ENCODE measurements around the gene TERF2IP. TPM values are rescaled to one million over a fixed set of nuclear protein-coding genes. Genes with fewer than 3 reads are reported as not detected.

The TERF2IP gene
- total and polyA plus RNA-seq, 9 donors, result 66.6 to 122 (median 83.7) TPM

DNA sequence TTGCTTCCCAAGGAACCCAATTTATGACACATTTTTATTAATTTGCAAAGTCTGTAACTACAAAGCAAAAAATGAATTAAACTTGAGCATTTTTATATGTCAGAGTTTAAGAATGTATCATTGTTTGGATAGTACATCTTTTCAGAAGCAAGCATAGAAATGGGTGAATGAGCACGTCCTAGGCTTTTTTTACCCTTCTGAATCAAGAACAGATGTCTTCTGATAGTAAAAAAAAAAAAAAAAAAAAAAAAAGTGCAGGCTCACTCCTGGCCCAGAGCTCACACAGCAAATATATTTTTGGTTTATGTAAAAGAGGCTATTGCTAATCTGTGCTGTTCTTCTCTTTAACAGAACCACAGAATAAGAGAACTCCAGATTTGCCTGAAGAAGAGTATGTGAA is 6.3 kb downstream of the TERF2IP start:
- TF ChIP-seq POLR2A (IDR thresholded peaks at IDR 0.05), result no peak
- TF ChIP-seq, protein P1, sequence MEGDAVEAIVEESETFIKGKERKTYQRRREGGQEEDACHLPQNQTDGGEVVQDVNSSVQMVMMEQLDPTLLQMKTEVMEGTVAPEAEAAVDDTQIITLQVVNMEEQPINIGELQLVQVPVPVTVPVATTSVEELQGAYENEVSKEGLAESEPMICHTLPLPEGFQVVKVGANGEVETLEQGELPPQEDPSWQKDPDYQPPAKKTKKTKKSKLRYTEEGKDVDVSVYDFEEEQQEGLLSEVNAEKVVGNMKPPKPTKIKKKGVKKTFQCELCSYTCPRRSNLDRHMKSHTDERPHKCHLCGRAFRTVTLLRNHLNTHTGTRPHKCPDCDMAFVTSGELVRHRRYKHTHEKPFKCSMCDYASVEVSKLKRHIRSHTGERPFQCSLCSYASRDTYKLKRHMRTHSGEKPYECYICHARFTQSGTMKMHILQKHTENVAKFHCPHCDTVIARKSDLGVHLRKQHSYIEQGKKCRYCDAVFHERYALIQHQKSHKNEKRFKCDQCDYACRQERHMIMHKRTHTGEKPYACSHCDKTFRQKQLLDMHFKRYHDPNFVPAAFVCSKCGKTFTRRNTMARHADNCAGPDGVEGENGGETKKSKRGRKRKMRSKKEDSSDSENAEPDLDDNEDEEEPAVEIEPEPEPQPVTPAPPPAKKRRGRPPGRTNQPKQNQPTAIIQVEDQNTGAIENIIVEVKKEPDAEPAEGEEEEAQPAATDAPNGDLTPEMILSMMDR (IDR thresholded peaks at IDR 0.05), result no peak
- TF ChIP-seq EP300 (IDR thresholded peaks at IDR 0.05), result no peak
- Histone ChIP-seq H3K27ac (no peak overlapping the region), H3K36me3 (no peaks in the 10 kb centered on the region), H3K9me3 (no peaks in the 10 kb centered on the region), H3K27me3 (no peaks in the 10 kb centered on the region), H3K4me1 (ENCODE audit: insufficient read depth) (peaks cover 6% of the 10 kb centered on the region), H3K4me3 (no peak overlapping the region)
- DNase-seq, result no peak
- WGBS, 3 donors, result 63 to 75% (median 66%) methylated on average over 1 of the region's 1 CpG
- intact Hi-C loops (cut with DNase I), result loop anchor here in 1 of 4 donors (10.0 kb wide), 1 partner anchor 91 kb away; no protein-coding TSS in a partner anchor

DNA sequence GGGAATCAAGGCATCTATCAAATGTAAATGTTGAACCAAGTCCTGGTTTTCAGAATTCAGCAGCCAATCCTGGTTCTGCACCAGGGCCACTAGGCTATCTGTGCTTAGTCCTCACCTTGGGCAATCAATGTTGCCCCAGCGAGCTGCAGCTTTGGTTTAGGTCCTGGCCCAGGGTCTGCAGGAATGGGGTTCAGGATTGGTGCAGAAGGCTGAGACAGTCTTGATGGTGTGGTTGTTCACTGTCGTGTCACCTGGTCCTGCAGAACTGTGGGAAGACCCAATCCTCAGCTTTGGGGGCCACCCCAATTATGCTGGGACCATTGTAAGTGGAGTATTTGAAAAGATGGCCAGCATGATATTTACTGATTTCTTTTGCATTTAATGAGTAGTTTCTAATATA is 10.6 kb downstream of the TERF2IP start:
- Histone ChIP-seq H3K27me3 (no peaks in the 10 kb centered on the region), H3K27ac (no peak overlapping the region), H3K4me3 (no peak overlapping the region), H3K36me3 (no peaks in the 10 kb centered on the region), H3K4me1 (ENCODE audit: insufficient read depth) (no peaks in the 10 kb centered on the region), H3K9me3 (no peaks in the 10 kb centered on the region)
- intact Hi-C loops (cut with DNase I), result loop anchor here in 1 of 4 donors (10.0 kb wide), 1 partner anchor 87 kb away; no protein-coding TSS in a partner anchor
- no peak for DNase-seq
- WGBS, 3 donors, result 76 to 93% (median 90%) methylated on average over 2 of the region's 2 CpGs
- TF ChIP-seq, protein P1 (IDR thresholded peaks at IDR 0.05), result no peak
- TF ChIP-seq POLR2A (IDR thresholded peaks at IDR 0.05) (no peak), EP300 (IDR thresholded peaks at IDR 0.05) (no peak)

DNA sequence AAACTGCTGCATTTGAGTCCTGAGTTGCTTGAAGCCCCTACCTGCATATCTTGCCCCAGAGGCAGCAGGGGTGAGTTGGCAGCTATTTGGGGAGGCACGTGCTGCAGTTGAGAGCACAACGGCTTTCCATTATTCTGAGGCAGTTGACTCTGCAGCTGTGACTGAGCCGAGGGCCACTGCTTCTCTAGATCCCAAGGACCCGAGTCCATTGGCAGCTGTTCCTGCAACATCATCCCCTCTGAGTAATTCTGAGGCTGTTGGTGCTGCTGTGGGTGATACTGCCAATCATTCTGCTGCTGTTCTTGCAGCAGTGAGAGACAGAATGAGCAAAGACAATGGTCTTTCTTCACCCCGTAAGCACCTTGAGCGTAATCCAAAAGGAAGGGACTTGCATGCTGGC is 12.7 kb downstream of the TERF2IP start:
- no peaks in the 10 kb centered on the region for H3K4me1 ChIP-seq (ENCODE audit: insufficient read depth)
- no peak overlapping the region for H3K4me3 ChIP-seq
- H3K27me3 ChIP-seq, result no peaks in the 10 kb centered on the region
- no peak overlapping the region for H3K27ac ChIP-seq
- no peaks in the 10 kb centered on the region for H3K9me3 ChIP-seq
- DNase-seq, result no peak
- TF ChIP-seq POLR2A (IDR thresholded peaks at IDR 0.05), result no peak
- TF ChIP-seq, protein P1 (IDR thresholded peaks at IDR 0.05), result no peak
- no peak for TF ChIP-seq EP300 (IDR thresholded peaks at IDR 0.05)
- intact Hi-C loops (cut with DNase I), result loop anchor here in 1 of 4 donors (10.0 kb wide), 1 partner anchor 264 kb away; no protein-coding TSS in a partner anchor
- no peaks in the 10 kb centered on the region for H3K36me3 ChIP-seq
- WGBS, 3 donors, result 88 to 92% (median 91%) methylated on average over 6 of the region's 6 CpGs

DNA sequence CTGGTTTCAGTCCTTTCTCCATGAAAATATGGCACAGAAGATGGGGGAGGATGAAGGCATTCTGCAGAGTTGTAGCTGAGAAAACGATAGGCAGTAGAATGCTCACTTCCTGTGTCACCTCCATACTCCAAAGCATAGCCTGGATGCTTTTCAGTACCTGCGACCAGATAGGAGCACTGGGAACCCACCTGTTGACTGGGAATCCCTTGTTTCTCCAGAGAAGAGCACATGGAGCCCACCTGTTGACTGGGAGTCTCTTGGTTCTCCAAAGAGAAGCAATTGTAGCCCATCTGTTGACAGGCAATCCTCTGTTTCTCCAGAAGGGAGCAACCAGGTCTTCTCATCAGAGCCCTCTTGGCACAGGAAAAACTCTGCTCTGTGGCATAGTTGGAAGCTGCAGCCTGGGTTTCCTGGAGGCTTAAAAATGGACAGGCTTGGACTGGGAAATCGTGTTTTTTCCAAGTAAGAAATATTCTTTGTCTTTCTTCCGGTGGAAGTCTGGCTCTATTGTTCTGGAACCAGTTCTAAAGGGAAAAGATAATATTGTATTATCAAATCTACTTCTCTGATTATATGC is 13.2 kb downstream of the TERF2IP start:
- no peaks in the 10 kb centered on the region for H3K9me3 ChIP-seq
- no peak for TF ChIP-seq POLR2A (IDR thresholded peaks at IDR 0.05)
- TF ChIP-seq EP300 (IDR thresholded peaks at IDR 0.05), result no peak
- TF ChIP-seq, protein P1 (IDR thresholded peaks at IDR 0.05), result no peak
- no peak for DNase-seq
- 46 to 65% (median 51%) methylated on average over 4 of the region's 4 CpGs for WGBS, 3 donors
- no peak overlapping the region for H3K4me3 ChIP-seq
- H3K36me3 ChIP-seq, result no peaks in the 10 kb centered on the region
- no peaks in the 10 kb centered on the region for H3K4me1 ChIP-seq (ENCODE audit: insufficient read depth)
- H3K27me3 ChIP-seq, result no peaks in the 10 kb centered on the region
- intact Hi-C loops (cut with DNase I), result loop anchor here in 1 of 4 donors (10.0 kb wide), 1 partner anchor 264 kb away; no protein-coding TSS in a partner anchor
- H3K27ac ChIP-seq, result no peak overlapping the region
